Endothelial cell of umbilical vein (primary cell): ENCODE results near the gene MAN2B1.

Experiments used
- CTCF ChIP-seq, 2 donors: IDR thresholded peaks; 1 replicate in 1 of 2; 2 replicates in 1 of 2; pipeline ENCODE4 v1.5.1; 2011; ENCODE audit warnings: low read length in 2 of 2, mild to moderate bottlenecking in 2 of 2, moderate library complexity in 2 of 2, control low read depth in 1 of 2, inconsistent platforms in 1 of 2, low read depth in 1 of 2; ENCODE audit not compliant: insufficient read depth in 1 of 2; ENCODE audit errors: extremely low read depth in 1 of 2
- EZH2 ChIP-seq: IDR thresholded peaks from 2 replicates; pipeline ENCODE4 v1.6.1; 2012; ENCODE audit warnings: borderline replicate concordance, low read depth, mild to moderate bottlenecking, moderate library complexity, low read length, inconsistent platforms; ENCODE audit not compliant: severe bottlenecking
- GATA2 ChIP-seq: IDR thresholded peaks from 2 replicates; pipeline ENCODE4 v1.7.0; 2011; ENCODE audit warnings: low read depth, mild to moderate bottlenecking, moderate library complexity, mixed read lengths, low read length; ENCODE audit not compliant: insufficient read length, insufficient read depth
- POLR2A ChIP-seq: IDR thresholded peaks from 2 replicates; pipeline ENCODE4 v1.6.1; 2012; ENCODE audit warnings: low read depth, mild to moderate bottlenecking, control low read depth, low read length
- POLR2AphosphoS5 ChIP-seq: IDR thresholded peaks from 2 replicates; pipeline ENCODE4 v1.6.1; 2012; ENCODE audit warnings: low read depth, mild to moderate bottlenecking, control low read depth, low read length, moderate library complexity; ENCODE audit not compliant: insufficient read depth

- no peak for TF ChIP-seq CTCF (IDR thresholded peaks at IDR 0.05; ENCODE audit: extremely low read depth in 1 of 2, insufficient read depth in 1 of 2, low read depth in 1 of 2, low read length in 2 of 2)
- no peak for TF ChIP-seq POLR2AphosphoS5
- TF ChIP-seq EZH2: no peak
- no peak for TF ChIP-seq POLR2A
- no peak for TF ChIP-seq GATA2
Observed at GRCh38 chr19:12695997-12696365, 29.4 kb upstream of the MAN2B1 start.
